OCI-LY3 (cell line): ENCODE measurements around the gene ADM.

ENCODE experiments used
- H2AFZ ChIP-seq: fragments of 200-600, 300-600 bp; shearing (Covaris generic); 2 replicates; pipeline ENCODE4 v1.6.0; 2014; ENCODE audit warnings: antibody characterized with exemption, low read depth, low read length
- H3K27ac ChIP-seq: fragments of 200-600, 300-600 bp; sonication (generic); 2 replicates; pipeline ENCODE4 v1.5.1; 2014; ENCODE audit warnings: mild to moderate bottlenecking, low read length, moderate library complexity, mixed read lengths
- H3K27me3 ChIP-seq: fragments of 200-600, 300-600 bp; sonication (generic); 2 replicates; pipeline ENCODE4 v1.6.1; 2014; ENCODE audit warnings: low read depth, low read length, mixed read lengths
- H3K36me3 ChIP-seq: fragments of 200-600, 300-600 bp; sonication (generic); replicated peaks from 2 replicates; pipeline ENCODE3; 2014; ENCODE audit warnings: low read depth, low read length, mixed read lengths
- H3K4me1 ChIP-seq: fragments of 300-600, 200-600 bp; sonication (generic); 2 replicates; pipeline ENCODE4 v1.6.1; 2014; ENCODE audit warnings: low read length, mixed read lengths
- H3K4me2 ChIP-seq: fragments of 200-600, 300-600 bp; sonication (generic); 2 replicates; pipeline ENCODE4 v1.6.1; 2014; ENCODE audit warnings: low read length, mixed read lengths
- H3K4me3 ChIP-seq: fragments of 300-600, 200-600 bp; sonication (generic); 2 replicates; pipeline ENCODE4 v1.5.1; 2014; ENCODE audit warnings: antibody characterized with exemption, mild to moderate bottlenecking, low read length, moderate library complexity
- H3K79me2 ChIP-seq: fragments of 300-600, 200-600 bp; shearing (Covaris generic); 2 replicates; pipeline ENCODE4 v1.6.1; 2014; ENCODE audit warnings: mild to moderate bottlenecking, low read length, mixed read lengths
- H3K9ac ChIP-seq: fragments of 300-600, 200-600 bp; shearing (Covaris generic); 2 replicates; pipeline ENCODE4 v1.6.0; 2014; ENCODE audit warnings: mild to moderate bottlenecking, low read length, moderate library complexity
- H3K9me3 ChIP-seq: fragments of 200-600, 300-600 bp; shearing (Covaris generic); 2 replicates; pipeline ENCODE4 v1.6.1; 2014; ENCODE audit warnings: low read length, mixed read lengths; ENCODE audit not compliant: insufficient read depth
- H4K20me1 ChIP-seq: fragments of 200-600, 300-600 bp; sonication (generic); 2 replicates; pipeline ENCODE4 v1.6.1; 2016; ENCODE audit warnings: low read length, mixed read lengths; ENCODE audit not compliant: insufficient read depth
- EZH2phosphoT487 ChIP-seq: fragments of 200-600 bp; shearing (Covaris generic); IDR thresholded peaks from 2 replicates; pipeline ENCODE4 v1.6.1; 2018; ENCODE audit warnings: antibody characterized with exemption, mixed run types, low read depth
- TF ChIP-seq, protein P1 (sequence below): fragments of 200-600, 300-600 bp; sonication (generic); IDR thresholded peaks from 2 replicates; pipeline ENCODE4 v1.5.1; 2014; ENCODE audit warnings: antibody characterized with exemption, low read length, low read depth

ADM gene

DNA sequence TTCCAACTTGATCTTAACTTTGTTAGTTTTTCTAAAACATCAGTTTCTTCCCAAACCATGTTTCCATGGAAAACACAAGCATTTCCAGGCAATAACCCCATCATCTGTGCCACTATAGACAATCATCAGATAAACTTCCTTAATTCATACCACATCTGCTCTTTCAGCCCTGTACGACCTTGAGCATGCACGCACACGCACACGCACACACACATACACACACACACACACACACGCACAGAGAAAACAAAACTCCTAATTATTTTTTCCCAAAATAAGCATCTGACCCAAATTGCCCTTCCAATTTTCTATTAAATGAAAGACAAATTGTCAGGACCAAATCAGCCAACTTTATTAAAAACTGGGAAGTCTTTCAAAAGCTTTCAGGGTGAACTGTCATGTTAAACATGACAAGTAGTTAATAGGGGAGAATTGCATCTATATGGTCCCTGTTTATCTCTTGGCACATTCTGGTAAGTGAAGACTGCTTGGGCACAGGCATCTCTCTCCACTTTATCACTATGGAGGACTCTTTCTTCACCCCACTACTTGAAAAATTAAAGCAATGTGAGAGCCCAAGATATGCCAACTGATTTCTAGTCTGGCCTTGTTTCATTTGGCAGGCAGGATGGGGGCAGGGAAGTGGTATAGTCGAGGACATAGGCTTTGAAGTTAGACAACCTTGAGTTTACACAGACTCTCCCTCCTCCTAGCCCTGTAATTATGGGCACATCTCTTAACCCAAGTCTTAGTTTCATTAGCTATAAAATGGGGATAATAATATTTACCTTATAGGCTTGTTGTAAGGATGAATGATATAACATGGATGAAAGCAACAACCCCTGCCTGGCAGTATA is 15.1 kb downstream of the ADM start:
- Histone ChIP-seq H2AFZ (no peak overlapping the region), H3K27me3 (peaks cover 18% of the 10 kb centered on the region), H3K36me3 (no peaks in the 10 kb centered on the region), H3K9me3 (no peaks in the 10 kb centered on the region; the same call in 1 of the 2 replicates), H3K4me3 (no peak overlapping the region), H3K79me2 (no peaks in the 10 kb centered on the region), H3K4me2 (no peak overlapping the region), H3K27ac (no peak overlapping the region), H3K9ac (no peak overlapping the region), H3K4me1 (peaks cover 53% of the 10 kb centered on the region), H4K20me1 (no peaks in the 10 kb centered on the region)
- TF ChIP-seq, protein P1, sequence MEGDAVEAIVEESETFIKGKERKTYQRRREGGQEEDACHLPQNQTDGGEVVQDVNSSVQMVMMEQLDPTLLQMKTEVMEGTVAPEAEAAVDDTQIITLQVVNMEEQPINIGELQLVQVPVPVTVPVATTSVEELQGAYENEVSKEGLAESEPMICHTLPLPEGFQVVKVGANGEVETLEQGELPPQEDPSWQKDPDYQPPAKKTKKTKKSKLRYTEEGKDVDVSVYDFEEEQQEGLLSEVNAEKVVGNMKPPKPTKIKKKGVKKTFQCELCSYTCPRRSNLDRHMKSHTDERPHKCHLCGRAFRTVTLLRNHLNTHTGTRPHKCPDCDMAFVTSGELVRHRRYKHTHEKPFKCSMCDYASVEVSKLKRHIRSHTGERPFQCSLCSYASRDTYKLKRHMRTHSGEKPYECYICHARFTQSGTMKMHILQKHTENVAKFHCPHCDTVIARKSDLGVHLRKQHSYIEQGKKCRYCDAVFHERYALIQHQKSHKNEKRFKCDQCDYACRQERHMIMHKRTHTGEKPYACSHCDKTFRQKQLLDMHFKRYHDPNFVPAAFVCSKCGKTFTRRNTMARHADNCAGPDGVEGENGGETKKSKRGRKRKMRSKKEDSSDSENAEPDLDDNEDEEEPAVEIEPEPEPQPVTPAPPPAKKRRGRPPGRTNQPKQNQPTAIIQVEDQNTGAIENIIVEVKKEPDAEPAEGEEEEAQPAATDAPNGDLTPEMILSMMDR: no peak
- TF ChIP-seq EZH2phosphoT487: no peak

DNA sequence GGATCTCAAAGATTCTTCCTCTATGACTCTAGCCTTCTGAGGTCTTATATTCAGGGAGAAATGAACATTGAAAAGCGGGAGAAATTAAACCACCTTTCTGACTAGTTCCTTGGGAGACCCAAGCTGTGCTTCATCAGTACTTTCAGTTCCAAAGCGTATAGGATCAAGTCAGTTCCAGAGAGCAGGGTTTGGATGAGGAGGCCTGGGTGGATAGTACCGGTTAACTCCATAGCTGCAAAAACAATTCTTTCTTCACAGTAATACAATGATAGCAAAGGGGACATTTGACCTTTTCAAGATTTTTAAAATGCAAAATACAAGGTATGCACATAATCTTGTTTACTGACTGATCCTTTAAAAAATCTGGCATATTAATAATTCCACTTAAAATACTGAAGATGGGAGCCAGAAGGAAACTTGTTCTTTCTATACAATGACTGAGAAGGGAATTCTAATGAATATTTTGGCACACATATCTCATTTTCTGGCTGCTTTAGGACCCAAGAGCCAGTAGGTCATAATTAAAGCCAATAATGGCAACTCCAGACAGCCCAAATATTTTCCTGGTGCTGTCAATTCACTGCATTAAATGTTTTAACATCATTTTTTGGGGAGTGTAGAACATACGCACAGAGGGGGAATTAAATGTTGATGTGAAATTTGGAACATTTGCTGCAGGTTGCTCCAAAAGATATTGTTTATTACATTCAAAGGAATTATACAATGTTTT is 16.0 kb downstream of the ADM start:
- H4K20me1 ChIP-seq: no peaks in the 10 kb centered on the region
- no peak overlapping the region for H3K4me3 ChIP-seq
- no peaks in the 10 kb centered on the region for H3K36me3 ChIP-seq
- H3K27me3 ChIP-seq: peaks cover 28% of the 10 kb centered on the region
- peaks cover 49% of the 10 kb centered on the region for H3K4me1 ChIP-seq
- TF ChIP-seq, protein P1: no peak
- no peak for TF ChIP-seq EZH2phosphoT487
- H3K9ac ChIP-seq: no peak overlapping the region
- no peak overlapping the region for H3K27ac ChIP-seq
- H2AFZ ChIP-seq: no peak overlapping the region
- H3K4me2 ChIP-seq: no peak overlapping the region
- no peaks in the 10 kb centered on the region for H3K79me2 ChIP-seq
- no peaks in the 10 kb centered on the region; the same call in 1 of the 2 replicates for H3K9me3 ChIP-seq

DNA sequence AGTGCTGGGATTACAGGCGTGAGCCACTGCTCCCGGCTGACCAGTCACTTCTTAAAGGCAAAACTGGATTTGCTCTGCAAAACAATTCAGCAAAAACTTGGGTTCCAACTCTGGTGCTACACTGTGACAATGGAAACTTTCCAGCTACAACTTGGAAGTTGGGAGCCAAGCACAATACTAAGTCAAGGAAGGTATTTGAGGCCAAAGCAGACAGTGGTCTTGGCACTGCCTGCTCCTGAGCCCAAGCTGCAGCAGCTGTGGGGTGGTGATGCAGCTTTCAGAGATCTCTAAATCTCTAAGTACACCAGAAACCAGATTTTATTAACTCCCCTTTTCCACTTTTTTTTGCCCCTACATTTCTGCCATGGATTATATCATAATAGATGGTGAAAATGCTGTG is 17.5 kb downstream of the ADM start:
- no peak overlapping the region for H3K27ac ChIP-seq
- peaks cover 36% of the 10 kb centered on the region for H3K4me1 ChIP-seq
- TF ChIP-seq EZH2phosphoT487: no peak
- TF ChIP-seq, protein P1: no peak
- no peaks in the 10 kb centered on the region for H3K36me3 ChIP-seq
- peak overlapping the region; percentile 50; the same call in 1 of the 2 replicates for H3K4me2 ChIP-seq
- no peaks in the 10 kb centered on the region; the same call in 1 of the 2 replicates for H3K9me3 ChIP-seq
- H2AFZ ChIP-seq: no peak overlapping the region
- no peaks in the 10 kb centered on the region for H4K20me1 ChIP-seq
- no peaks in the 10 kb centered on the region for H3K79me2 ChIP-seq
- peaks cover 34% of the 10 kb centered on the region for H3K27me3 ChIP-seq
- H3K9ac ChIP-seq: 0 out of 2 replicates have a peak overlapping the region, but pooled peaks have one; percentile 3
- 0 out of 2 replicates have a peak overlapping the region, but pooled peaks have one; percentile 38 for H3K4me3 ChIP-seq
